Kidney (tissue), 14 donors: ENCODE measurements around the gene GALNT18. TPM values are rescaled to one million over a fixed set of nuclear protein-coding genes. Genes with fewer than 3 reads are reported as not detected.

Source experiments
- DNase-seq, 5 donors: peaks; one replicate each; pipeline ENCODE4 v3.0.0-alpha.2; 2013 to 2020
- FAIRE-seq: peaks from 2 replicates; lab custom pipeline; 2012; peaks lifted over from hg19 to GRCh38; lab: Jason Lieb, UNC
- H3K27ac ChIP-seq, 2 donors: one replicate each; pipeline ENCODE4 v1.7.0; 2013; ENCODE audit warnings: low read depth in 2 of 2, low read length in 2 of 2, inconsistent platforms in 1 of 2
- H3K27me3 ChIP-seq: one replicate; pipeline ENCODE4 v1.7.1; 2013; ENCODE audit warnings: low read length, inconsistent platforms; ENCODE audit not compliant: control insufficient read depth, insufficient read depth
- H3K36me3 ChIP-seq, 3 donors: one replicate each; pipeline versions ENCODE4 v1.7.0 to v1.7.1; 2013; ENCODE audit warnings: low read length in 3 of 3, control low read depth in 1 of 3, inconsistent platforms in 1 of 3; ENCODE audit not compliant: insufficient read depth in 3 of 3, control insufficient read depth in 2 of 3
- H3K4me1 ChIP-seq, 3 donors: one replicate each; pipeline versions ENCODE4 v1.7.0 to v1.7.1; 2013; ENCODE audit warnings: low read length in 3 of 3, inconsistent platforms in 1 of 3, low read depth in 1 of 3; ENCODE audit not compliant: control insufficient read depth in 2 of 3, insufficient read depth in 2 of 3
- H3K4me3 ChIP-seq, 3 donors: one replicate each; pipeline versions ENCODE4 v1.7.0 to v1.8.1; 2013; ENCODE audit warnings: low read length in 3 of 3, control low read depth in 1 of 3, inconsistent platforms in 1 of 3
- H3K9ac ChIP-seq, 3 donors: one replicate each; pipeline versions ENCODE4 v1.7.0 to v1.7.1; 2013; ENCODE audit warnings: low read length in 3 of 3, control low read depth in 1 of 3, inconsistent platforms in 1 of 3
- H3K9me3 ChIP-seq, 3 donors: one replicate each; pipeline versions ENCODE4 v1.7.0 to v1.7.1; 2013; ENCODE audit warnings: low read length in 3 of 3, control low read depth in 1 of 3, inconsistent platforms in 1 of 3; ENCODE audit not compliant: control insufficient read depth in 2 of 3, insufficient read depth in 1 of 3
- intact Hi-C: fragments of 100-400 bp; cut with DNase I; formaldehyde crosslinking; loops from one replicate; pipeline ENCODE4 v1.11.1; 2022
- polyA plus RNA-seq: library from polyadenylated mRNA; stranded (reverse); fragments of 350-450 nt; fragmentation: Illumina TruSeq; extraction: RNeasy Lipid Tissue Mini Kit (QIAGEN cat#74804); gene quantifications from one replicate; pipeline ENCODE4 v1.2.3, GENCODE V29; 2014; ENCODE audit warnings: low read depth, low replicate concordance; ENCODE audit not compliant: insufficient read depth
- total RNA-seq: library from RNA; stranded (reverse); fragmentation: NEBNext Ultra II Directional; extraction: Animal tissue kit (Norgen Biotek cat#: 25700); gene quantifications from one replicate; pipeline ENCODE4 v1.2.1, GENCODE V29; 2021
- TF ChIP-seq, protein P1 (sequence below): IDR thresholded peaks from 3 replicates; pipeline ENCODE4 v1.5.1; 2012; ENCODE audit warnings: mild to moderate bottlenecking, moderate library complexity, borderline replicate concordance; ENCODE audit not compliant: insufficient read depth; ENCODE audit errors: extremely low read depth
- donor health status: control.
- donor health status: control.
- donor health status: control.
- donor health status: control.
- donor health status: control.
- donor health status: DM: yes; HTN: yes; CAD: no.
- donor health status: Normal renal cell carcinoma (clear cell type).

GALNT18 gene
- total and polyA plus RNA-seq, 2 donors from 2014 or later: 27.2 to 42.1 TPM

DNA sequence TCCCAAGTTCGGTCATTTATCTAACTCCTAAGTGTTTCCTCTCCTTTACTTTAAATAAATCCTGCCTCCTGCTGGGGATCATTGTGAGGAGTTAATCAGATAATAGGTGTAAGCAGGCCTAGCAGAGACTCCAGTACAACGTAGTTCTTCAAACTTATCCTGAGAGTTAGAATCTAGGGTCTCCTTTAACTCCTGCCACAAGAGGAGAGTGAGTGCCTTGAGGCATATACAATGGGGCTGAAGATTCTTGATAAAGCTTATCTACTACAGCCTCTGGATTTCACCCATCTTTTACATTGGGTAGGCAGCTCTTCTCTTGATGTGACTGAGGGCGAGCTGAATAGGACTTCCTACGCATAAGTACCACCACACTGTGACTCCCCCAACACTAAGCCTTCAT lies 3.1 kb upstream of the GALNT18 start:
- no peak overlapping the region for H3K27ac ChIP-seq
- no peaks in the 10 kb centered on the region for H3K9me3 ChIP-seq
- H3K9ac ChIP-seq: no peak overlapping the region
- H3K4me3 ChIP-seq: no peak overlapping the region
- peaks cover 0 to 7% (median 0%) of the 10 kb centered on the region in 3 donors for H3K4me1 ChIP-seq
- intact Hi-C loops: no loop called here
- FAIRE-seq (no peak), DNase-seq (no peak)
- TF ChIP-seq, protein P1, sequence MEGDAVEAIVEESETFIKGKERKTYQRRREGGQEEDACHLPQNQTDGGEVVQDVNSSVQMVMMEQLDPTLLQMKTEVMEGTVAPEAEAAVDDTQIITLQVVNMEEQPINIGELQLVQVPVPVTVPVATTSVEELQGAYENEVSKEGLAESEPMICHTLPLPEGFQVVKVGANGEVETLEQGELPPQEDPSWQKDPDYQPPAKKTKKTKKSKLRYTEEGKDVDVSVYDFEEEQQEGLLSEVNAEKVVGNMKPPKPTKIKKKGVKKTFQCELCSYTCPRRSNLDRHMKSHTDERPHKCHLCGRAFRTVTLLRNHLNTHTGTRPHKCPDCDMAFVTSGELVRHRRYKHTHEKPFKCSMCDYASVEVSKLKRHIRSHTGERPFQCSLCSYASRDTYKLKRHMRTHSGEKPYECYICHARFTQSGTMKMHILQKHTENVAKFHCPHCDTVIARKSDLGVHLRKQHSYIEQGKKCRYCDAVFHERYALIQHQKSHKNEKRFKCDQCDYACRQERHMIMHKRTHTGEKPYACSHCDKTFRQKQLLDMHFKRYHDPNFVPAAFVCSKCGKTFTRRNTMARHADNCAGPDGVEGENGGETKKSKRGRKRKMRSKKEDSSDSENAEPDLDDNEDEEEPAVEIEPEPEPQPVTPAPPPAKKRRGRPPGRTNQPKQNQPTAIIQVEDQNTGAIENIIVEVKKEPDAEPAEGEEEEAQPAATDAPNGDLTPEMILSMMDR: no peak
- H3K36me3 ChIP-seq: no peaks in the 10 kb centered on the region
- H3K27me3 ChIP-seq: no peaks in the 10 kb centered on the region

DNA sequence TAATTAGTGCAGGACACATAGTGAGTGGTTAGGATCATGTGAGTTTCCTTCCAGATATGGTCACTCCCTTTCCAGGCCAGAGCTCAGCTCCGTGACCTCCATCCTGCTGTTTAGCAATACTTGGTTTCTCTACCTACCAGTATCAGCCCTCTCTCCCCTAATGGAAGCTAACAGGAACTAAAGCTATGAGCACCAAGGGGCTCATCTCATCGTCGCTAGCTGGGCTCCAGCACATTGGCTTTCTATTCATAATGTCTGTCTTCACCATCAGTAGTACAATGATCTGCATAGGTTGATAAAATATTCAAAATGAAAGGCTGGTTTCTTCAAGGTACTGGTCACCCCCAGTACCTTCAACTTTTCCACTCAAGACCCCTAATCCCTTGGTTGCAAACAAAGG lies 2.4 kb upstream of the GALNT18 start:
- Histone ChIP-seq H3K27me3 (no peaks in the 10 kb centered on the region), H3K4me1 (peaks cover 0 to 14% (median 0%) of the 10 kb centered on the region in 3 donors), H3K36me3 (no peaks in the 10 kb centered on the region), H3K27ac (no peak overlapping the region), H3K9ac (no peak overlapping the region), H3K4me3 (no peak overlapping the region), H3K9me3 (no peaks in the 10 kb centered on the region)
- DNase-seq: no peak
- TF ChIP-seq, protein P1: no peak
- FAIRE-seq: no peak
- intact Hi-C loops: no loop called here

DNA sequence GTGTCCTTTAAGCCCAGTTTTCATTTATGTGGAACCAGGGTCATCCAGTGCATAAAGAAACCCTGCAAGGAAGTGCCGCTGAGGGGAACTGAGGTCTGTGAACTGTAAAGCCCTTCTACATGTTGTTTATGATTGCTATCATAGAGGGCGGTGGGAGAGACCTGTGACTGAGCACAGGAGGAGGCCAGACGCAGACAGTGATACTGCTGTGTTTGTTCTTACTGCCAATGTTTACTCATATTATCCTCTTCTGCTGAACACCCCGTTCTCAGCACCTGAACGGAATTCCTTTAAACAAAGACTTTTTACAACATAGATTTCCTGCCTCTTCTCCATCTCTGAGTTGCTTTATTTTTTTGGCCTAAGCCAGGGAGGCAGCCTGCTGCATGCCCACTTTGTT lies 967 bp upstream of the GALNT18 start:
- intact Hi-C loops: no loop called here
- TF ChIP-seq, protein P1: no peak
- DNase-seq: peak in 1 of 5 donors; percentile 32
- Histone ChIP-seq H3K27ac (no peak overlapping the region), H3K4me1 (peaks cover 0 to 24% (median 0%) of the 10 kb centered on the region in 3 donors), H3K9me3 (no peaks in the 10 kb centered on the region), H3K36me3 (no peaks in the 10 kb centered on the region), H3K9ac (no peak overlapping the region), H3K4me3 (no peak overlapping the region), H3K27me3 (no peaks in the 10 kb centered on the region)
- no peak for FAIRE-seq

DNA sequence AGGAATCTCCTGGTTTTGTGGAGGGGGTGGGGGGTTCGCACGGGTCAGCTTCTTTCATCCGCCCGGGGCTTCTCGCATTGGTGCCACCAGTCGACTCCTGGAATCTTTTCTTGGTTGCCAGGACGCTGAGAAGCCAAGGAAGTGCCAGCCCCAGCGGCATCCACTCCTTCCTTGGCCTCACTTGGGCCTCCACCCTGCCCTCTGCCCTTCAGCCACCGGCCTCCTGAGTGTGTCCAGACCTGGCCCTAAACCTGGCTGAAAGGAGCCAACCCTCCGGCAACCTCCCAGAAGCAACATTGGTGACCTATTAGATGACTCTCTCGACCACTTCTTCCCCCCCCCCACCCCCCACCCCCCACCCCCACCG lies 518 bp upstream of the GALNT18 start:
- no peak overlapping the region for H3K9ac ChIP-seq
- intact Hi-C loops: no loop called here
- TF ChIP-seq, protein P1: no peak
- H3K9me3 ChIP-seq: no peaks in the 10 kb centered on the region
- peak overlapping the region in 1 of 2 donors; percentile 69 for H3K27ac ChIP-seq
- H3K4me3 ChIP-seq: peak overlapping the region in 1 of 3 donors; percentile 25
- no peak for FAIRE-seq
- peaks cover 0 to 24% (median 0%) of the 10 kb centered on the region in 3 donors for H3K4me1 ChIP-seq
- no peak for DNase-seq
- no peaks in the 10 kb centered on the region for H3K36me3 ChIP-seq
- H3K27me3 ChIP-seq: no peaks in the 10 kb centered on the region
